GM12865 (cell line): ENCODE results near the gene CRISPLD2.

Experiments
- DNase-seq: peaks from one replicate; pipeline ENCODE4 v3.0.0; 2010; ENCODE audit warnings: low read depth
- H3K4me3 ChIP-seq: 2 replicates; pipeline ENCODE4 v1.5.1; 2011; ENCODE audit warnings: mild to moderate bottlenecking, low read depth, low read length, control low read depth
- TF ChIP-seq, protein P1 (sequence below): IDR thresholded peaks from 2 replicates; pipeline ENCODE4 v1.5.1; 2011; ENCODE audit warnings: low read length, control low read depth, low read depth, inconsistent platforms; ENCODE audit not compliant: insufficient read depth; ENCODE audit errors: missing control alignments

Gene CRISPLD2

GRCh38 chr16:84800158-84800978, 19.4 kb upstream of the CRISPLD2 start:
- no peak overlapping the region for H3K4me3 ChIP-seq
- TF ChIP-seq, protein P1, sequence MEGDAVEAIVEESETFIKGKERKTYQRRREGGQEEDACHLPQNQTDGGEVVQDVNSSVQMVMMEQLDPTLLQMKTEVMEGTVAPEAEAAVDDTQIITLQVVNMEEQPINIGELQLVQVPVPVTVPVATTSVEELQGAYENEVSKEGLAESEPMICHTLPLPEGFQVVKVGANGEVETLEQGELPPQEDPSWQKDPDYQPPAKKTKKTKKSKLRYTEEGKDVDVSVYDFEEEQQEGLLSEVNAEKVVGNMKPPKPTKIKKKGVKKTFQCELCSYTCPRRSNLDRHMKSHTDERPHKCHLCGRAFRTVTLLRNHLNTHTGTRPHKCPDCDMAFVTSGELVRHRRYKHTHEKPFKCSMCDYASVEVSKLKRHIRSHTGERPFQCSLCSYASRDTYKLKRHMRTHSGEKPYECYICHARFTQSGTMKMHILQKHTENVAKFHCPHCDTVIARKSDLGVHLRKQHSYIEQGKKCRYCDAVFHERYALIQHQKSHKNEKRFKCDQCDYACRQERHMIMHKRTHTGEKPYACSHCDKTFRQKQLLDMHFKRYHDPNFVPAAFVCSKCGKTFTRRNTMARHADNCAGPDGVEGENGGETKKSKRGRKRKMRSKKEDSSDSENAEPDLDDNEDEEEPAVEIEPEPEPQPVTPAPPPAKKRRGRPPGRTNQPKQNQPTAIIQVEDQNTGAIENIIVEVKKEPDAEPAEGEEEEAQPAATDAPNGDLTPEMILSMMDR, result no peak
- no peak for DNase-seq

DNA sequence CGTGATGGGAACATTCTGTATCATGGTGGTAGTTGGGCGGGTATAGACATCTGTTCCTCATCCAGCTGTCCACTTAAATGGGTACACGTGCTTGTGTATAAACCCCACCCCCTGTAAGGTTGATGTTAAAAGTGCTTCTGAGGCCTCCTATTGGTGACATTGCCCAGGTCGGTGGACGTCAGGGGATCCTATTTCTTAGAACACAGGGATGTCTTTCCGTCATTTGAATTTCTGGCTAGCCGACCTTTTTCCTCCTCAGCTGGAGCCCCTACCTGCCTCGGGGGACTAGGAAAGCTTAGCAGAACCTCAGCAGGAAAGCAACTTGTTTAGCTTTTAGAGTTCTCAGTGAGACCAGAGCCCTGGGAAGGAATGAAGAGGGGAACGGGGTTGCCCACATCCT, 16.6 kb upstream of the CRISPLD2 start:
- TF ChIP-seq, protein P1, result no peak
- DNase-seq, result no peak
- H3K4me3 ChIP-seq, result no peak overlapping the region

- TF ChIP-seq, protein P1, result no peak
- H3K4me3 ChIP-seq, result no peak overlapping the region
- DNase-seq, result no peak
Observed at GRCh38 chr16:84804326-84804725, 15.5 kb upstream of the CRISPLD2 start.

GRCh38 chr16:84806256-84806889, 13.4 kb upstream of the CRISPLD2 start:
- peak; percentile 31 for DNase-seq
- TF ChIP-seq, protein P1, result no peak
- H3K4me3 ChIP-seq, result no peak overlapping the region

GRCh38 chr16:84806890-84807258, 12.9 kb upstream of the CRISPLD2 start:
- TF ChIP-seq, protein P1, result no peak
- DNase-seq, result no peak
- H3K4me3 ChIP-seq, result no peak overlapping the region

- H3K4me3 ChIP-seq, result no peak overlapping the region
- no peak for DNase-seq
- TF ChIP-seq, protein P1, result no peak
Observed at GRCh38 chr16:84807776-84808175, 12.0 kb upstream of the CRISPLD2 start.
